Gastroesophageal sphincter (tissue), 3 donors: ENCODE results near the gene ID4.
A peak's percentile ranks its signal among the peaks of the same experiment; 100 is the strongest.

Experiments used
- CTCF ChIP-seq, 4 experiments: fragments of 200-600 bp in 2 of 4; fragments of 450-650 bp in 2 of 4; sonication (generic) in 1 of 4; IDR thresholded peaks; one replicate each; pipeline ENCODE4 v1.5.1; 2017 to 2019; ENCODE audit warnings: antibody characterized with exemption in 4 of 4, mild to moderate bottlenecking in 2 of 4, moderate library complexity in 2 of 4
- POLR2A ChIP-seq, 2 donors: fragments of 450-650 bp; IDR thresholded peaks; one replicate each; pipeline ENCODE4 v1.6.1; 2017; ENCODE audit warnings: antibody characterized with exemption in 2 of 2, mild to moderate bottlenecking in 2 of 2, moderate library complexity in 1 of 2
- POLR2AphosphoS5 ChIP-seq: sonication (generic); formaldehyde crosslinking; IDR thresholded peaks from one replicate; pipeline ENCODE4 v1.6.1; 2017; ENCODE audit warnings: antibody characterized with exemption

GRCh38 chr6:19804205-19805128 lies 32.7 kb upstream of the ID4 start:
- TF ChIP-seq CTCF (IDR thresholded peaks at IDR 0.05) = no peak
- TF ChIP-seq POLR2AphosphoS5 = peak; percentile 91
- peak; percentile 97 for TF ChIP-seq POLR2A (IDR thresholded peaks at IDR 0.05)
